Gastrocnemius medialis (tissue), 4 donors: Measurements from ENCODE around the gene CCDC106. TPM values are rescaled to one million over a fixed set of nuclear protein-coding genes. Genes with fewer than 3 reads are reported as not detected.

Experiments
- ATAC-seq, 2 donors: fragments of 150-250 bp; one replicate each; pipeline ENCODE4 v1.9.1; 2016
- DNase-seq, 2 donors: peaks; one replicate each; pipeline ENCODE4 v3.0.0-alpha.2; 2019
- H3K27ac ChIP-seq, 4 donors: fragments of 200-600 bp; sonication (generic); 1 replicate in 1 of 4; 2 replicates in 3 of 4; pipeline ENCODE4 v1.5.1; 2016 to 2018; ENCODE audit warnings: mild to moderate bottlenecking in 2 of 4, moderate library complexity in 1 of 4
- H3K27me3 ChIP-seq, 3 donors: fragments of 200-600 bp; sonication (generic) in 2 of 3; 1 replicate in 1 of 3; 2 replicates in 2 of 3; pipeline versions ENCODE4 v1.5.1 to v1.6.0; 2016 to 2019; ENCODE audit warnings: mild to moderate bottlenecking in 1 of 3, moderate library complexity in 1 of 3
- H3K36me3 ChIP-seq, 2 donors: fragments of 200-600 bp; sonication (generic) in 1 of 2; one replicate each; pipeline ENCODE4 v1.5.1; 2017 to 2018
- H3K4me1 ChIP-seq, 2 donors: fragments of 200-600 bp; sonication (generic) in 1 of 2; one replicate each; pipeline ENCODE4 v1.5.1; 2016 to 2017; ENCODE audit warnings: mild to moderate bottlenecking in 2 of 2
- H3K4me3 ChIP-seq, 4 donors: fragments of 200-600 bp; sonication (generic) in 3 of 4; 1 replicate in 1 of 4; 2 replicates in 3 of 4; pipeline ENCODE4 v1.5.1; 2016 to 2019; ENCODE audit warnings: mild to moderate bottlenecking in 2 of 4
- H3K9me3 ChIP-seq, 3 donors: fragments of 200-600 bp; sonication (generic) in 2 of 3; 1 replicate in 1 of 3; 2 replicates in 2 of 3; pipeline ENCODE4 v1.5.1; 2016 to 2019
- CTCF ChIP-seq, 5 experiments: fragments of 450-650 bp in 3 of 5; fragments of 200-600 bp in 2 of 5; sonication (generic) in 2 of 5; IDR thresholded peaks in 4 of 5; conservative IDR thresholded peaks in 1 of 5; 1 replicate in 4 of 5; 2 replicates in 1 of 5; pipeline ENCODE4 v1.5.1; 2016 to 2019; ENCODE audit warnings: antibody characterized with exemption in 5 of 5, mild to moderate bottlenecking in 3 of 5, moderate library complexity in 3 of 5
- POLR2A ChIP-seq, 2 donors: fragments of 450-650 bp; IDR thresholded peaks; one replicate each; pipeline ENCODE4 v1.6.1; 2017; ENCODE audit warnings: antibody characterized with exemption in 2 of 2, mild to moderate bottlenecking in 2 of 2, moderate library complexity in 2 of 2
- in situ Hi-C, 4 donors: fragments of 200-750 bp; cut with MboI; loops; one replicate each; pipeline versions ENCODE4 v1.15.0 to v1.8.0; 2017; ENCODE audit warnings: low sequenced_read_pairs in 4 of 4
- intact Hi-C: fragments of 100-400 bp; cut with DNase I; formaldehyde crosslinking; loops from one replicate; pipeline ENCODE4 v1.15.1; 2023; ENCODE audit warnings: low total_unique reads
- total RNA-seq, 4 donors: library from RNA; depleted of rRNA; stranded (reverse); fragments of >200 nt; gene quantifications; one replicate each; pipeline versions ENCODE4 v1.1.0 to v1.2.3, GENCODE V29; 2016

CCDC106 gene
- total RNA-seq, 4 donors from 2014 or later = 6.3 to 21.2 (median 12.6) TPM

DNA sequence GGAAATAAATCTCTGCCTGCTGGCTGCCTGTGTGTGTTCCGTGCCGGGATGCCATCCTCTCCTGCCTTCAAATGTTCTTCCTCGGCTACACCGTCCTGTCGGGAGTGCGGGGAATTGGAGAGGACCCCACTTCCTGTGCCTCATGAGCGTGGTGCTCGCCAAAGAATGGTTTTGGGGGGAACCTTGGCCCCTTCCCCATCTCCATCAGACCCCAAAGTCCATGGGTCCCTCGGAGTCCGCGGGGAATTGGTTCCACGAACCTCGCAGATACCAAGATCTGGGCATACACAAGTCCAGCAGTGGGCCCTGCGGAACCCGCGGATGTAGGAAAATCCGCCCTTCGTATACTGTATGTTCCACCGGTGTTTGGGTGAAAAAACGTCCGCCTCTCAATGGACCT is 44.9 kb upstream of the CCDC106 start:
- ATAC-seq (no peak), DNase-seq (no peak)
- intact Hi-C loops = loop anchor here (10.0 kb wide), 1 partner anchor 1398 kb away; the partner anchor contains the start of gene RPS9
- Histone ChIP-seq H3K27ac (peak overlapping the region in 2 of 4 donors; percentile 28 to 99), H3K9me3 (no peaks in the 10 kb centered on the region), H3K27me3 (no peaks in the 10 kb centered on the region), H3K4me3 (no peak overlapping the region), H3K4me1 (peaks cover 27 to 34% of the 10 kb centered on the region in 2 donors), H3K36me3 (no peaks in the 10 kb centered on the region)
- TF ChIP-seq CTCF (IDR thresholded peaks at IDR 0.05 in 4 of 5, conservative IDR thresholded peaks at IDR 0.05 in 1 of 5) = no peak
- TF ChIP-seq POLR2A (IDR thresholded peaks at IDR 0.05) = no peak
- in situ Hi-C loops = no loop called here

DNA sequence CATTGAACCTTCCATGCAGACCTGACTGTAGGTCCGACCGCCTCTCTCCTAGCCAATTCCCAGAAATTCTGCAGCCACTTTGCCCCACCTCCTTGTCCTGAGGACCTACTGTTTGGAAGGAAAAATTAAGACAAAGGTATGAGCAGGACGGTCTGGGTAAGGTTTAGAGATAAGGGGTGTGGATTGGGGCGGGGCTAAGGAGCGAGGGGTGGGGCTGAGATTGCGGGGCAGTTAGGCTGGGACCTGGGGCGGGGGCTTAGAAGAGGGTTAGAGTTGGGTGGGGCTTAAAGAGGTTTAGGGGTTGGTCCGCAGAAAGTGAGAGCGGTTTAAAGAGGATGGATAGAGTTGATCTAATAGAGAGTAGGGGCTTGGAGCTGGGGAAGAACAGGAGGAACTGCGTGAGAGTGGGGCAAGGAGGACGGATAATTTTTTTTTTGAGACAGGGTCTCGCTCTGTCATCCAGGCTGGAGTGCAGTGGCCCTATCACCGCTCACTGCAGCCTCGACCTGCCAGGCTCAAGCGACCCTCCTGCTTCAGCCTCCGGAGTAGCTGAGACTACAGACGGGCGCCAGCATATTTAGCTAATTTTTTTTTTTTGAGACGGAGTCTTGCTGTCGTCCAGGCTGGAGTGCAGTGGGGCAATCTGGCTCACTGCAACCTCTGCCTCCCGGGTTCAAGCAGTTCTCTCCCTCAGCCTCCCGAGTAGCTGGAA is 44.3 kb upstream of the CCDC106 start:
- ATAC-seq (no peak), DNase-seq (no peak)
- in situ Hi-C loops = no loop called here
- peak overlapping the region; percentile 91 to 99 (median 94) for H3K27ac ChIP-seq
- H3K4me1 ChIP-seq = peaks cover 27 to 34% of the 10 kb centered on the region in 2 donors
- TF ChIP-seq CTCF (IDR thresholded peaks at IDR 0.05 in 4 of 5, conservative IDR thresholded peaks at IDR 0.05 in 1 of 5) = no peak
- H3K27me3 ChIP-seq = no peaks in the 10 kb centered on the region
- intact Hi-C loops = loop anchor here (2.0 to 10.0 kb wide), 2 partner anchors 57 to 1399 kb away; partner anchors contain the start of gene RPS9
- no peaks in the 10 kb centered on the region for H3K36me3 ChIP-seq
- H3K4me3 ChIP-seq = peak overlapping the region in 1 of 4 donors; percentile 84
- no peaks in the 10 kb centered on the region for H3K9me3 ChIP-seq

- H3K9me3 ChIP-seq = no peaks in the 10 kb centered on the region
- in situ Hi-C loops = no loop called here
- H3K27me3 ChIP-seq = no peaks in the 10 kb centered on the region
- H3K4me1 ChIP-seq = peaks cover 27 to 38% of the 10 kb centered on the region in 2 donors
- intact Hi-C loops = loop anchor here (1.0 to 10.0 kb wide), 4 partner anchors 19 to 1400 kb away; partner anchors contain the start of genes RPS9 and ZNF784
- H3K4me3 ChIP-seq = peak overlapping the region; percentile 68 to 97 (median 80)
- peak; percentile 96 for DNase-seq
- H3K36me3 ChIP-seq = peaks cover 0 to 8% of the 10 kb centered on the region in 2 donors
- TF ChIP-seq CTCF (IDR thresholded peaks at IDR 0.05 in 4 of 5, conservative IDR thresholded peaks at IDR 0.05 in 1 of 5) (no peak), POLR2A (IDR thresholded peaks at IDR 0.05) (peak in 1 of 2 donors; percentile 36)
- H3K27ac ChIP-seq = peak overlapping the region; percentile 91 to 99 (median 94)
- peak; percentile 77 to 79 for ATAC-seq
Observed at GRCh38 chr19:55605207-55605636, 42.8 kb upstream of the CCDC106 start.

GRCh38 chr19:55605637-55606470 is 42.2 kb upstream of the CCDC106 start, which contains the start of gene ZNF865:
Gene ZNF865, plus strand, starts transcription at chr19:55605647. Its CDS starts 7,972 bp downstream, at chr19:55613619.
- peaks cover 31 to 42% of the 10 kb centered on the region in 2 donors for H3K4me1 ChIP-seq
- intact Hi-C loops (loop anchor here (1.0 to 10.0 kb wide), 4 partner anchors 18 to 1401 kb away; partner anchors contain the start of genes RPS9 and ZNF784), in situ Hi-C loops (no loop called here)
- peak within 1 kb of the TSS; percentile 91 to 99 (median 94) for H3K27ac ChIP-seq
- ATAC-seq (peak; percentile 59 to 60), DNase-seq (peak; percentile 73 to 79)
- H3K27me3 ChIP-seq = no peaks in the 10 kb centered on the region
- no peaks in the 10 kb centered on the region for H3K9me3 ChIP-seq
- TF ChIP-seq CTCF (IDR thresholded peaks at IDR 0.05 in 4 of 5, conservative IDR thresholded peaks at IDR 0.05 in 1 of 5) (peak; percentile 43 to 76 (median 61)), POLR2A (IDR thresholded peaks at IDR 0.05) (peak; percentile 45 to 59)
- peak within 1 kb of the TSS; percentile 68 to 97 (median 80) for H3K4me3 ChIP-seq
- H3K36me3 ChIP-seq = peaks cover 0 to 8% of the 10 kb centered on the region in 2 donors
